ENCODE data around the gene POU2F3. TPM values are rescaled to one million over a fixed set of nuclear protein-coding genes. Genes with fewer than 3 reads are reported as not detected.

Gene POU2F3
- total and polyA plus RNA-seq, 2 of the 13 experiments (the other 11 are each of a cell fraction or from before 2014, with no cell fraction given) = not detected

- TF ChIP-seq ATF7-NPFF (CRISPR knock-in tag; IDR thresholded peaks at IDR 0.05; ENCODE audit: low read depth) = peak; percentile 26; the same call in 1 of the 2 replicates
- TF ChIP-seq PAXIP1 (CRISPR knock-in tag; conservative IDR thresholded peaks at IDR 0.05) = 0 out of 2 replicates have a peak, but pooled peaks have one; percentile 22
- TF ChIP-seq TARDBP (CRISPR knock-in tag; IDR thresholded peaks at IDR 0.05) = no peak
- no peak for TF ChIP-seq AFF4 (CRISPR knock-in tag; IDR thresholded peaks at IDR 0.05)
- TF ChIP-seq TCF12 (IDR thresholded peaks at IDR 0.05) = no peak
- no peak for TF ChIP-seq TCF12 (CRISPR knock-in tag; IDR thresholded peaks at IDR 0.05)
- TF ChIP-seq SMAD1 (CRISPR knock-in tag; IDR thresholded peaks at IDR 0.05; ENCODE audit: borderline replicate concordance, low read depth) = no peak
- peak; percentile 23; the same call in 1 of the 2 replicates for TF ChIP-seq KMT2B (CRISPR knock-in tag; IDR thresholded peaks at IDR 0.05)
- peak; percentile 42; the same call in 1 of the 2 replicates for TF ChIP-seq ATF2 (CRISPR knock-in tag; IDR thresholded peaks at IDR 0.05)
- TF ChIP-seq PHF21A (CRISPR knock-in tag; IDR thresholded peaks at IDR 0.05) = peak; percentile 49; the same call in 1 of the 2 replicates
- peak; percentile 62; the same call in 1 of the 2 replicates for TF ChIP-seq CCDC6 (CRISPR knock-in tag; IDR thresholded peaks at IDR 0.05)
- TF ChIP-seq ZNF142 (CRISPR knock-in tag; IDR thresholded peaks at IDR 0.05) = peak; percentile 42; the same call in 1 of the 2 replicates
Measured at GRCh38 chr11:120210626-120211521, 29.1 kb upstream of the POU2F3 start, which contains the start of gene OAF (continued).
